HG02678 (cell line): ENCODE results near the gene SGSM1.
A peak's percentile ranks its signal among the peaks of the same experiment; 100 is the strongest.

Experiments
- ATAC-seq: cut with Tn5 transposase; IDR thresholded peaks from one replicate; pipeline ENCODE4 v1.9.1; 2021; ENCODE audit warnings: mild to moderate bottlenecking, moderate library complexity; ENCODE audit not compliant: unreplicated experiment

The SGSM1 gene, protein sequence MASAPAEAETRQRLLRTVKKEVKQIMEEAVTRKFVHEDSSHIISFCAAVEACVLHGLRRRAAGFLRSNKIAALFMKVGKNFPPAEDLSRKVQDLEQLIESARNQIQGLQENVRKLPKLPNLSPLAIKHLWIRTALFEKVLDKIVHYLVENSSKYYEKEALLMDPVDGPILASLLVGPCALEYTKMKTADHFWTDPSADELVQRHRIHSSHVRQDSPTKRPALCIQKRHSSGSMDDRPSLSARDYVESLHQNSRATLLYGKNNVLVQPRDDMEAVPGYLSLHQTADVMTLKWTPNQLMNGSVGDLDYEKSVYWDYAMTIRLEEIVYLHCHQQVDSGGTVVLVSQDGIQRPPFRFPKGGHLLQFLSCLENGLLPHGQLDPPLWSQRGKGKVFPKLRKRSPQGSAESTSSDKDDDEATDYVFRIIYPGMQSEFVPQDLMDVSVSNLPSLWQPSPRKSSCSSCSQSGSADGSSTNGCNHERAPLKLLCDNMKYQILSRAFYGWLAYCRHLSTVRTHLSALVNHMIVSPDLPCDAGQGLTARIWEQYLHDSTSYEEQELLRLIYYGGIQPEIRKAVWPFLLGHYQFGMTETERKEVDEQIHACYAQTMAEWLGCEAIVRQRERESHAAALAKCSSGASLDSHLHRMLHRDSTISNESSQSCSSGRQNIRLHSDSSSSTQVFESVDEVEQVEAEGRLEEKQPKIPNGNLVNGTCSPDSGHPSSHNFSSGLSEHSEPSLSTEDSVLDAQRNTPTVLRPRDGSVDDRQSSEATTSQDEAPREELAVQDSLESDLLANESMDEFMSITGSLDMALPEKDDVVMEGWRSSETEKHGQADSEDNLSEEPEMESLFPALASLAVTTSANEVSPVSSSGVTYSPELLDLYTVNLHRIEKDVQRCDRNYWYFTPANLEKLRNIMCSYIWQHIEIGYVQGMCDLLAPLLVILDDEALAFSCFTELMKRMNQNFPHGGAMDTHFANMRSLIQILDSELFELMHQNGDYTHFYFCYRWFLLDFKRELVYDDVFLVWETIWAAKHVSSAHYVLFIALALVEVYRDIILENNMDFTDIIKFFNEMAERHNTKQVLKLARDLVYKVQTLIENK

DNA sequence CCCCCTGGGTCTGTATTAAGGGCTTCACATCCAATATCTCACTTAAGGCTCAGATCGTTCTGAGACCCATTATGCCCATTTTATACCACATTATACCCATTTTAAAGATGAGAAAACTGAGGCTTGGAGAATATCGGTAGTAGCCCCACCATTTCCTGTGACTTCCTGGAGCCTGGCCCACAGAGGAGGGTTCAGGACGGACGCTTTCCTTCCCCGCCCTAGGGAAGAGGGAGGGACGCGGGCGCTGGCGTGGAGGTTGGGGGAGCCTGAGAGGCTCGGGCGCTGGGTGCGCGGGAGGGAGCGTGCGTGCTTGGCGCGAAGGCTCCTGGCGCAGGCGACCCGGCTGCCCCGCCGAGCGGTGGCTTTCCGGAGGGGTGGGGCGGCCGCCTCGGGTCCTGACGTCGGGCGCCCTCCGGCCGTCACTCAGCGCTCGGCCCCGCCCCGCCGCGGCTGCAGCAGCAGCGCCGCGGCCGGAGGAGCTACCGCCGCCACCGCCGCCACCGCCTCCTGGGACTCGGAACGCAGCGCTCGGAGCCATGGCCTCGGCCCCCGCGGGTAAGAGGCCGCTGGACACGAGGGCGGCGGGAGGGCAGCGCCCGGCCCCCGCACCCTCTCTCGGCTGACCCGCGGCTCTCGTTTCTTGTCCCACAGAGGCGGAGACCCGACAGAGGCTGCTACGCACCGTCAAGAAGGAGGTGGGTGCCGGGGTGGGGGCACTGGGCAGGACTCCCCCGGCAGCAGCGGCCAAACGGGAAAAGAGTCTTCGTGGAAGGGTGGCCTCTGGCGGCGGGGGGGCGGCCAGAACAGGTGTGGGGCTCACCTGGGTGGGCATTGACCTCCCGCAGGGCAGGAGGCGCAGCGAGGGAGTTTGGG, at the start of gene SGSM1:
Gene SGSM1 (plus strand): TSS at position 422 of the 873 bp plus-strand sequence. CDS start 115 bp downstream, at position 537.
- no peak for ATAC-seq

DNA sequence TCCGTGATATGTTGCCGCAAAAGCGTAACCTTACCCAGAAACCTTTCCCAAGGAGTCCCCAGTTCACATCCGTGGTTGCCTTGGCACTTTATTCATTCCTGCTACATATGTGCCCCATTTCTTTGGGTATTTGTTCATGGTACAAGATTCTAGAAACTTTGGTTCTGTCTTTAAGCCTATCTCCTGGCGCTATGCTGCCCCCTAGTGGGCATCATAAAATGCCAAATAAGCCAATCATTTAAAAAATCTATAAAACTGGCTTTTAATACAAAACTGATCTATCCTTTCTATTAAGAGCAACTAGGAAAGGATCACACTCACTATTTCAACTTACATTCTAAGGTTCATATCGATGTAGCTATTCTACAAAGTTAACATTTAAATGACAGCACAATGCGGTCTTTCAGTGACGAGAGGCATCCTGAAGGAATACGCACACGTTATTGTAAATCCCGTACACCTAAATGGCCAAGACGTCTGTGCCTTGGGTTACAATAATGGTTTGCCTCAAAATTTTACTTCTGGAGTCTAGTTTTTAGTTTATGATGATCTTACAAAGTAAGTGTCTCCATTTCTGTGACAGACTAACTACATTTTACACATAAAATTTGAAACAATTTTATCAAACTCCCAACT, 47.7 kb upstream of the SGSM1 start:
- no peak for ATAC-seq

DNA sequence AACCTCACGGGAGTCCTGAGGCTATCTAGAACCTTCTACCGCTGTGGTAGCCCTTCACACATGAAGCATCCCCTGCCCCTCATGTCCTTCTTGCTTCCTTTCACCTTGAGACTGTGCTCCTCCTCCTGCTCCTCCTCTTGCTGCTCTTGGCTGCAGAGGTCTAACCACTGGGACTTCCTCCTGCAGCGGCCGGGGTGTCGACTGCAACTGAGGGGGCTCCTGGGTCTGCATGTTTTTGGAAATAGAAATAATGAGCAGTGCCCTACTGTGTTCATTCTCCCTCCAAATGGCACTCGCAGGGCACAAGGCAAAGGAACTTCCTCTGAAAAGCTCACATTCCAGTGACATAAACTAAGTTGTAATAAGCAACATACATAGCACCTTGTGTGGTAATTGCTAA, 46.2 kb upstream of the SGSM1 start:
- ATAC-seq, result no peak

DNA sequence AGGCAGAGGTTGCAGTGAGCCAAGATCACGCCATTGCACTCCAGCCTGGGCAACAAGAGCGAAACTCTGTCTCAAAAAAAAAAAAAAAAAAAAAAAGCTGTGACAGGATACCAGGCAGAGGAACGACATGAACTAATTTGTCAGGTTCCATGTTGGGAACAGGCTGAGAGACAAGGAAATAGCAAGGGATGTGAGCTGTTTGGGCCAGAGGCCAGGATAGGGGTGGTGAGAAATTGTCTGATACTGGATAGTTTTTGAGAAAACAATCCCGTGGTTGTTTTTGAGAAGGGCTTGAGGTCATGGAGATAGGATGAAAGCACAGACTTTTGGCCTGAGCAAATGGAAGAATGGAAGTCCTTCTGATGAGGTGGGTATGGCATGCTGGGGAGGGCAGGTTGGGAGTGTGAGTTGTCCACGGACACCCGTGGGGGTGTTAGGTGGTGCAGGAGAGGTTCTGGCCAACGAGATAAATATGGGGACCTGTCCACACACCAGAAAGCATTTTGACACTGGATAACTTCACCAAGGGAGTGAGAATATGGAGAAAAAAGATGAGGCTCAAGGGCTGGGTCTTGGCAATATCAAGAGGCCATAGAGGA, 45.2 kb upstream of the SGSM1 start:
- ATAC-seq, result no peak

DNA sequence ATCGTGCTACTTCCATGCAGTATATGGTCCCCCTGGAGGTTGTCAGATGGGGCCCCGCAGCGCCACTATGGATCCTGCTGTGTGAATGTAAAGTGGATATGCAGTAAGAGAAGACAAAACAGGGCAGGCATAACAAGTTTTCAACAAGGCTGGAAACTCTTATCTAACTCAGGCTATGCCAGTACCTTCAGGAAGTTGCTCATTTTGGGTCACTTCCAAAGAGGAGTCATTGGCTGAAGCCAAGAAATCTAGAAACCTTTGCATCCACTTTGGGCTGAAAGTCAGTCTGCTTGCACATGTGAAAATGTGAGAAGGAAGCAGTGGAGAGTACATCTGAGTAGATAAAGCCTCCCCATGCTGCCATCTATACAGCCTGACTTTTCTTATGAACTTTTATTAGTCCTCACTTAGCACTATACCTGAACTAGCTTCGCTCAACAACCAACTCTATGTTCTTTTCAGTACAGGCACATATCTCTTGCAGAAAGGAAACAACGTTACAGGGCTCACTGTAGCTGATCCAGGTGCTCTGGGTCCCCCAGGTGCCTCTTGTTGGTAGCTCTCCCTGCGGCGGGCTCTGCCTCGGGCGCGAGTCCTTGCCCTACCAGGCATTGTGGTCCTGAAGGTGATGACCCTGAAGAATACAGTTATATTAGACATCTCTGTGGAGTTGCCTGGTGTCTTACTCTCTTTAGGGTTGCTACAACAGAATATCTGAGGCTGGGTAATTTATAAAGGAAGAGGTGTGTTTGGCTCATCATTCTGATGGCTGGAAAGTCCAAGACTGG, 43.9 kb upstream of the SGSM1 start:
- ATAC-seq, result no peak

DNA sequence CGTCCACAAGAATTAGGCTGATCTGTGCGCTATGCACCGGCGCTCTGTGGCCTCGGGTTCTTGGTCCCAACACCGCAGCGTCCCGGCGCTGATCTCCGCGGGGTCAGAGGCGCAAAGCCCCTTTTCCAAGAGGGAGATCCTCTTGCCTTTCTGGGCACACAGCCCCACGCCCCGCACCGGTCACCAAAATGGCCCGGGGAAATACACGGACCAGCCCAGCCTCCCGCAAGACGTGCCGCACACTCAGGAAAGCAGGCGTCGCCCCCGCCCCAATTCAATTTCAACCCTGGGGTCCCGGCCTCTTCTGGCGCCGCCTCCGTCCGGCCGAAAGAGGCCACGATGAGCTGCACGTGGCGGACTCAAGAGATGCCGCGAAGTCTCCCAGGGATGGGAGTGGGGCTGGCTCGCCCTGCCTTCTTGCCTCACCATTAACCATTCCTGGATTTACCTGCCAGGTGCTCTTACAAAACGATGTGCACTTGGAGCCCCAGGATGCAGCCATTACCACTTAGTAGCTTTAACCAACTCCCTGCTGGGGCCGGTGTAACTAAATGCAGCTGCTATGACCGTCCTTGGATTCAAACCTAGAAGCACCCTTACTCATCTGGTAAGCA, 42.0 kb upstream of the SGSM1 start:
- ATAC-seq, result no peak

DNA sequence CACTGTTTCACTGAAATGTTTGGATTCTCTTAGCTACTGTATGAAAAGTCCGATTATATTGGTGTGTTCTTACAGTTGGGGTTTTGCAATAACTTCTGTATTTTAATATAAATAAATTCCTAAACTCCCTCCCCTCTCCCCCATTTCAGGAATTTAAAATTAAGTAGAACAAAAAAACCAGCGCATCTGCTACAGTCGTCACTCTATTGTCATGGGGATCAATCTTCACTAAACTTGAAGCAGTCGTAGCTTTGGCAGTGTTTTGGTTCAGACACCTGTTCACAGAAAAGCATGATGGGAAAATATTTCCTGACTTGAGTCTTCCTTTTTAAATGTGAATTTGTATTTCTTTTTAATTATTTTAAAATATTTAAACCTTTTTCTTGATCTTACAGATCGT, 40.8 kb upstream of the SGSM1 start:
- no peak for ATAC-seq

DNA sequence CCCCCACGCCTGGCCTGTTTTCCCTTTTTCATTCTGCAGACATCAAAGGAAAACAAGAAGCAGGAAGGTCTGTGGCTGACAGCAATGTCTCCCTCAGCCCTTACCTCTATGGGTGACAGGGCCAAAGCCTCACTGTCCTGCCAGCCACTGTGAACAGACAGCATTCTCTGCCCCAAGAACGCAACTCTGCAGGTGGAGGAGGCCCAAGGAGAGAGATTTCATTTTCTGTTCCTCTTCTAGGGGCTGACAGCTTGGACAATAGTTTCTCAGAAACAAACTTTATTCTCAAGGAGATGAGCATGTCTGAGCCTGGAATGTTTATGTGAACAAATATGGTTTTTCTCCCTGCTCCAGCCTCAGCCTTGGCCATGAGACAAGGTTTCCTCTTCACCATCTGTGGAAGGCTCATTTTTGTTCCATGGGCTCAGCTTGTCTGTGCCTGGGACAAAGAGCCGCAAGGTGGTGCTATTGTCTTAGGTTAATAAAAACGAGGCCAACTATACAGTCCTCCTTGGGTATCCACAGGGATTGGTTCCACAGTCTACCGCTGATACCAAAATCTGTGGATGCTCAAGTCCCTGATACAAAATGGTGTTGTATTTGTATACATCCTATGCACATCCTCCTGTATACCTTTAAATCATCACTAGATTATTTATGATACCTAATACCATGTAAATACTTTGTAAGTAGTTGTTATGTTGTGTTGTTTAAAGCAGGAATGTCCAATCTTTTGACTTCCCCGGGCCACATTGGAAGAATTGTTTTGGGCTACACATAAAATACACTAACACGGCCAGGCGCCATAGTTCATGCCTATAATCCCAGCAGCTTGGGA, 37.3 kb upstream of the SGSM1 start:
- ATAC-seq, result peak; percentile 44

DNA sequence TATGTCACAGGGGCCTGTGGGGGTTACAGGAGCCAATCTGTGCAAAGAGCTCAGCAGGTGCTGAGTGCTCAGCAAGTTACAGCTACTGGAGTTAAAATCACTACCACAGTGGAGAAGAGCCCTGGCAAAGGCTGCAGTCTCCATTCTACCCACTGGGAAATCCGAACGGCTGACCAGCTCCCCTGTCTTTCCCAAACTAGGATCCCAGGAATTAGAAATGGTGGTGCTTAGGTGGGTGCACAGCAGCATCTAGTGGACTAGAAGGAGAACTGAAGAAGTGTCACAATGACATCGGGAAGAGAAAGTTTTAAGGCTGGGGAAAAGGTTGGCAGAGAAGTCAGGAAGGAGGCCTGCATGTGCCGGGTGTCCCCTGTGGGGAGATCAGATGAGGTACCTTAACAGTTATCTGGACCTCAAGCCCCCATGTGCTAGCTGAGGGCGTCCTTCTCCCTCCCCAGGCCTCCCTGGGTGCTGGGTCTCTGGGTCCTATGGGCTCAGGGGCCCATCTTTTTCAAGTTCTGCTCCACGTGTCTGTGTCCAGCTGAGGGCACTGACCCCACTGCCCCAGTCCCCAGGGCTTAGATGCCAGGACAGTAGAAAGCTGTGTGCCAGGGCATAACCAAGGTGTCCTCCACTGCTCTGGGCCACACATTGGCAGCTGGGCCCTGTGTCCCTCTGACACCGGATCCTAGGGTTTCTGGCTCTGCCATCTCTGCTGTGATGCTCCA, 33.4 kb upstream of the SGSM1 start:
- no peak for ATAC-seq

DNA sequence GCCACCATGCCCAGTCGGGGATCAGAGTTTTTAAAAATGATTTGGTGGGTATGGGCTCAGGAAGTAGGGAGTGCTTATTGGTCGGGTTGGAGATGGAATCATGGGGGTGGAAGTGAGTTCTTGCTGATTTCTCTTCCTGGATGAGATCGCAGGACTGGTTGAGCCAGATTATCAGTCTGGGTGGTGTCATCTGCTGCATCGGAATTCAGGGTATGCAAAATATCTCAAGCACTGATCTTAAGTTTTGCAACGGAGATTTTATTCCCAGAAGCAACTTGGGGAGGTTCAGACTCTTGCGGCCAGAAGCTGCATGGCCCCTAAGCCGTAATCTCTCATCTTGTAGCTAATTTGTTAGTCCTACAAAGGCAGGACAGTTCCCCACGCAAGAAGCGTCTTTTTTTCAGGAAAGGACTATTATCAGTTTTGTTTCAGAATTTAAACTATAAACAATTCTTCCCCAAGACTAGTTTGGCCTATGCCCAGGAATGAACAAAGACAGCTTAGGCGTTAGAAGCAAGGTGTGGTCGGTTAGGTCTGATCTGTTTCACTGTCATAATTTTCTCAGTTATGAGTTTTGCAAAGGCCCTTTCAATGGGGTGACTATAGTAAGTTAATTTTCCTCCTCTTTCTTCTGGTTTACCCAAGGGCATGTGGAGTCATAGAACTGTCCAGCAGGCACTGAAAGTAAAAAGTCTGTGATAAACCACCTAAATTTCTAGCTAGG, 30.1 kb upstream of the SGSM1 start:
- ATAC-seq, result no peak

DNA sequence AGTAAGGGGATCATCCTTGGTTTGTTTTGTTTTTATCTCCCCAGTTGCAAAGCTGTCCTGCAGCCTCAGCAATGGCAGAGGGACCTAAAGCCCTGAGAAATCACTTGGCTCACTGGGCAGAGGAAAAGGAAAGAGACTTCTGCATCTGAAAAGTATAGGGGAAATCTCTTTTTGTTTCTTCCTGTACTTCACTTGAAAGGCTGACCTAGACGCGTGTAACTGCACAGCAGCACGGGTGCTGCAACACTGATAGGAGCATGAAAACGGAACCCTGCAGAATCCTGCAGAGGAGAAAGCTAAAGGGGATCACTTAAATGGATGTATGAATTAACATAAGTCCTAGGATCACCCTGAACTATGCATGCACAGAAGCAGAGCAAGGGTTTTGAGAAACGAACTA, 29.5 kb upstream of the SGSM1 start:
- no peak for ATAC-seq

DNA sequence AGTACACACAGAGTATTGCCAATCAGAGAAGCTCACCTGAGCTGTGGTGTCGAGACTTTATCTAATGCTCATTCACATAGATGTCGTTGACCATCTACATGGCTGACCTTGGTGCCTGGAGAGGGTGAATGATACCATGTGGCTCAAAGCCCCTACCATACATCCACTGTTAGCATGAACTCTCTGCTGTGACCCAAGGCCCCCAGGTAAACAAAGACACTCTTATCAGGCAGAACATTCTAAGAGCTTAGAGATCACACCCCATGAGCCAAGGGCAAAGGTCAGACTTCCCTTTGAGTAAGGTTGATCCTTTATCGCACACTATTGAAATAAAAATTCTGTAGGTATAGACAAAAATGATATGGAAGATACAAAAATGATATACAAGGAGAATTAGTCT, 16.5 kb upstream of the SGSM1 start:
- no peak for ATAC-seq

DNA sequence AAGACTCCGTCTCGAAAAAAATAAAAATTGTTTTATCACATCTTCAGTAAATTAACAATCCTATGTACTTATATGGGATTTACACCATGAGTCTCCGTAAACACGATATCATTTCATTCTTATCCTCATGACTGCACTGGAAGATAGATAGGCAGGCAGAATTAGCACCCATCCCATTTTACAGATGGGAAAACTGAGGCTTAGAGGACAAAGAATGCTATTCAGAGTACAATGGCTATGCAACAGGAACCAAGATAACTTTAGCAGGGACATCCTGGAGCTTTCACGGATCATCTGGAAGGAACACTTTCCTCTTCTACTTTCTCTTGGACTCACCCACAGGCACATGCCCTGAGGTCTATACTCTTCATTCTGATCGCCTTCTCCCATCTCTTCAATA, 14.6 kb upstream of the SGSM1 start:
- no peak for ATAC-seq

DNA sequence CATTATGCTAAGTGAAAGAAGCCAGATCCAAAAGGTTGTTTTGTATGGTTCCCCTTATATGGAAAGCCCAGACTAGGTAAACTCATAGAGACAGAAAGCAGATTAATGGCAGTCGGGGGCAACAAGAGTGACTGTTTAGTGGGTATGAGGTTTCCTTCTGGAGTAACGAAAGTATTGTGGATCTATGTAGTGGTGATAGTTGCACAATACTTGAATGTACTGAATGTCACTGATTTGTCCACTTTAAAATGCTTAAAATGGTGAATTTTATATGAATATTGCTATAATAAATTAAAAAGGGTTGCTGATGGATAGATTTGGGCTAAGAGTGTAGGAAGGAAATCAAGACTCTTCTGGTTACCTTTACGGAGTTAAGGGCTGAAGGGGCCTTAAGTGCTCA, 10.0 kb upstream of the SGSM1 start:
- no peak for ATAC-seq

DNA sequence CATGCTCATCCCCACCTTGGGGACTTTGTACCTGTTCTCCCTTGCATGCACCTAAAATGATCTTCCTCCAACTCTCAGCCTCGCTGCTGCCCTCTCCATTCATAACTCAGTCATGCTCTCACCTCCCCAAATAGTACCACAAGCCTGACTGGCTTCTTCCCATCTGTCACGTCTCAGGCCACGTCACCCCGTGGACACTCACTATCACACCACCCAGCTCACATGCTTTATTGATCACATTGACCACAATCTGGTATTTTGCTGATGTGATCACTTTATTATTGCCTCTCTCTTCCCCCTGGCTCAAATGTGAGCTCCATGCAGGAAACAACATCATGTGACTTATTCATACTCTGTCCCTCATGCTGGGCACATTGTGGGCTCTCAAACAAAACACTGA, 9.2 kb upstream of the SGSM1 start:
- no peak for ATAC-seq

DNA sequence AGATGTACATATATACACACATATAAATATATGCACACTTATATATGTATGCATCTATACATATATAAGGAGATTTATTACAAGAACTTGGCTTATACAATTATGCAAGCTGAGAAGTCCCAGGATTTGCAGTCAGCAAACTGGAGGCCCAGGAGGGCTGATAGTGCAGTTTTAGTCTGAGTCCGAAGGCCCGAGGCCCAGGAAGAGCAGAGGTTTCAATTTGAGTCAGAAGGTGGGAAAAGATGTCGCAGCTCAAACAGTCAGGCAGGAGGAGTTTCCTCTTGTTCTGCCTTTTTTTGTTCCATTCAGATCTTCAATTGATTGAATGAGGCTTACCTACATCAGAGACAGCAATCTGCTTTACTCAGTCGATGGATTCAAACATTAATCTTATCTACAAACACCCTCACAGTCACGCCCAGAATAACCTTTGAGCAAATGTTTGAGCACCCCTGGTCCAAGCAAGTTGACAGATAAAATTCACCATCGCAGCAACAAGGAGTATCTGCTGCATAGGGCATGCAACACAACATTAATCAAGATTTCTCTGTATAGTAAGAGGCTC, 4.0 kb upstream of the SGSM1 start:
- ATAC-seq, result no peak
